Stimulated activated CD4-positive, alpha-beta T cell treated with anti-CD3 and anti-CD28 coated beads, TNF-alpha, amount 100 ng/mL, for 24 hours (primary cell): ENCODE measurements around the gene RASSF5.
A peak's percentile ranks its signal among the peaks of the same experiment; 100 is the strongest.

Source experiments
- DNase-seq, 3 experiments: peaks; one replicate each; pipeline ENCODE4 v3.0.0-alpha.2; 2020; ENCODE audit warnings: low read depth in 3 of 3

Gene RASSF5

GRCh38 chr1:206507284-206508129 is at the start of gene RASSF5:
RASSF5 (plus strand) TSS chr1:206507531; CDS start chr1:206507603, 72 bp downstream.
- DNase-seq, result peak; percentile 57 to 86 (median 73)

GRCh38 chr1:206459703-206460102 is 47.6 kb upstream of the RASSF5 start:
- DNase-seq, result no peak

DNA sequence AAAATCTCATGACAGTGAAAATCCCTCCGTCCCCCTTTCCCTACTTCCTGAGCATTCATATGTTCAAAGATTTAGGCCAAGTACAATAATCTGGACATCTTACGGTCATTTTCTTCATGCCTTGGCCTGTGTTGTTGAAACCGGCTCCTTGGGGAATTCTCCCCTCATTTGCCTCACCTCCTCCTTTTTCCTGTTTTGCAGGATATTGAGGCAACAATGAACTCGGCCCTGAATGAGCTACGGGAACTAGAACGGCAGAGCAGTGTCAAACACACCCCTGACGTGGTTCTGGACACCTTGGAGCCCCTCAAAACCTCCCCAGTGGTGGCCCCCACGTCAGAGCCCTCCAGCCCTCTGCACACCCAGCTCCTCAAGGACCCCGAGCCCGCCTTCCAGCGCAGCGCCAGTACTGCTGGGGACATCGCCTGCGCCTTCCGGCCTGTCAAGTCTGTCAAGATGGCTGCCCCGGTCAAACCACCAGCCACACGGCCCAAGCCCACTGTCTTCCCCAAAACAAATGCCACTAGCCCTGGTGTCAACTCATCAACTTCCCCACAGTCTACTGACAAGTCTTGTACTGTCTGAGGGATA is 46.4 kb upstream of the RASSF5 start:
- DNase-seq, result no peak

- peak; percentile 51 to 67 (median 62) for DNase-seq
These were observed 45.5 kb upstream of the RASSF5 start for GRCh38 chr1:206461602-206462455.

DNA sequence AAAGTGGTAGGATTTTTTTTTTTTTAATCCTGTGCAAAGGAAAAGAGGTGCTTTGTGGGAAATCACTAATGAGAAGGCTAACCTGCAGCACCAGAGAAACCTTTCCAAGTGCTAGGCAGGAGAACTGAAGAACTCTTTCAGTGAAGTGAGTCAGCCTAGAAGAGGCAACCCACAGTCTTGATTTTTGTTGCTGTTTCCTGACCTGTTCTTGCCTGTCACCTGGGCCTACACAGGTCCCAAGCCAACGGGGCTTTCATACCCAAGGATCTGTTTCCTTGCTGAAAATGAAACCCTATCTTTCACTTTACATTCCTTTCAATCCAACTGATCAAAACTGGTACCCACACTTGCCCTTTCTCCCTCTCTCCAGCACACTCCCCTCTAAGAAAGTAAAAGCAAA is 44.2 kb upstream of the RASSF5 start:
- DNase-seq, result no peak

- no peak for DNase-seq
These were observed 43.4 kb upstream of the RASSF5 start for GRCh38 chr1:206463911-206464310.

DNA sequence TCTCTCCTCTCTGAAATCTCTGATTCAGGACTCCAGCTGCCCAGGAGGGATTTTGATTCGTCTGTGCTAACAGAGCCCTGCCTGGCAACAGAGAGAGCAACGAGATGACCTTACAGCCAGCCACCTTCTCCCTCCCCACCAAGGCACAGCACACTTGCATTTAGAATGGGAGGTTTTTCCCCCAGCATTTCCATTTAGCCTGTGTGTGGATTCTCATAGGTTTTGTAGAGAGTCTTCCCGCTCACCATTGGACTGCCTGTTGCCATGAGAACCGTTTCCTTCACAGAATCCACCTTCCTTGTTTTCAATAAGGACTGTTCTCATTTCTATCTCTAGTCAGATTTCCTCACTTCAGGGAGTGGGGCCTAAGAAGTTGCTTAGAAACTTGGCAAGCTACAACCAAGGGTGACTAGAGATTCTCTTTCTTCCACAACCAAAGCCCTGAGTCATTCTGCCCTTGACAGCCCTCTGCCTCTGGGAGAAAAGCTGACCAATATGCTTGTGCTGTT is 42.8 kb upstream of the RASSF5 start:
- no peak for DNase-seq

GRCh38 chr1:206465951-206466350 is 41.4 kb upstream of the RASSF5 start:
- DNase-seq, result no peak

DNA sequence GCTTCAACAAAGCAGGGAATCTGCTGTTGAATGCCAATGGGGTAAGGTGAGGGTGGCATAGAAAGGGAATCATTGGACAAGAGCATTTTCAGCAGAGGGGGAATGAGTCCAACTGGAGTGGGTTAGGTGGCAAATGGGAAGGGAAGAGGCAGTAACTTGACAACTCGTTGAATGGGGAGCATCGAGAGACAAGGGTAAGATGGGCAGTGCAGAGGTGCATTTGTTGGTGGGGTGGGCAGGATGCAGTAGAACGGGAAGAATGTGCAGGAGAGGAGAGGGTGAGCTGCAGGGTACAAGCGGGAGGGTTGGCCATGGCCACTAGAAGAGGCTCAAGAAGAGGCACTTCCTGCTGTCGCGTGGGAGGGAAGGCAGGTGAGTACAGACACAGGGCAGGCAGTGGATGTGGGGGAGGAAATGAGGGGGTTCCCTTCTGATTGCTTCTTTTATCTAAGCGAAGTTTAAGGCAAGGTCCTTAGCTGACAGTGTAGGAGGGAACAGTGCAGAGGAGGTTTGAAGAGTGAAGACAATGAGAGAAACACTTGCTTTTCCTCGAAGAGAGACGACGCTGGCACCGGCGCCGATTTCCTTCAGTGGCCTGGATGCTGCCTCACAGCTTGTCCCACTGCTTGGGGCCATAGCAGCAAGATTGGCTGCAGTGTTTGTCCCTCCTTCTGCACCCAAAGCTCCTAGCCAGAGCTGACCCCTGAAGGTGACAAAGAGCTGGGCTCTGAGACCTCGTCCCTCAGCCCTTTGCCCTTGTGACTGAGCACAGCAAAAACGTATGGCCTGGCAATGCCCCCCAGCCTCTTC is 40.3 kb upstream of the RASSF5 start:
- no peak for DNase-seq

DNA sequence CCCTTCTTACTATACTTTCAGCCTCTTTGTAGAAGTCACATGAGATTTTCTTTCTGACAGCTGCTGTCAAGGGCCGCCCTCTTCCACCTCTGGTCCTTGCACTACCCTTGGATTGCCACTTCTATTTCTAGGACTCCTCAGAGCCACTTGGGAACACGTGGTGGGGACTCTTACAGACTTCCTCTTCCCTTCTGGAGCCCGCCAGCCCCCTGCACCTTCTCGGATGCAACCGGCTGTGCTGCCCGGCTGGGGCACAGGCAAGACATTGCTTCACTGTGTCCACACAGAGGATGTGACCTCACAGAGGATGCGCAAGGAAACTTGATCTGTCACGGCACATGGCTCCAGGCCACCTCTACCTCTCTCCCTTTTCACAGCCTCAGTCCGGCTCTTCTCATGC is 39.4 kb upstream of the RASSF5 start:
- DNase-seq, result no peak

DNA sequence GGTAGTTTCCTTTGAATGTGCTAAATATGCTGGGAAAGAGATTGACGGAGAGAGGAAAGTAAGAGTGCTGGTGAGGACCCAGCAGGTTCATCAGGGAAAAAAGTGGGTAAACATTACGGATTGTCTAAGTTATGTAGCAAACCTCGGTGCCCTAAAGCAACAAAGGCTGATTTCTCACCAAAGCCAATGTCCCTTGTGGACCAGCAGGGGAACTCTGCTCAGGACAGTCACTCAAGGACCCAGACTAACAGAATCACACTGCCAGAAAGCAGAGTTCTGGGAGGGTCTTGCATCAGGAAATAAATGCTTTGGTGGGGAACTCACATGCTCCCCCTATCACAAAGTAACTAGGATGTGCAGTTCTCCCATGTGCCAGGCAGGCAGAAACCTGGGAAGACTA is 38.8 kb upstream of the RASSF5 start:
- DNase-seq, result no peak

- DNase-seq, result peak in 1 of 3 experiments; percentile 44
These were observed 37.9 kb upstream of the RASSF5 start for GRCh38 chr1:206469411-206469932.

DNA sequence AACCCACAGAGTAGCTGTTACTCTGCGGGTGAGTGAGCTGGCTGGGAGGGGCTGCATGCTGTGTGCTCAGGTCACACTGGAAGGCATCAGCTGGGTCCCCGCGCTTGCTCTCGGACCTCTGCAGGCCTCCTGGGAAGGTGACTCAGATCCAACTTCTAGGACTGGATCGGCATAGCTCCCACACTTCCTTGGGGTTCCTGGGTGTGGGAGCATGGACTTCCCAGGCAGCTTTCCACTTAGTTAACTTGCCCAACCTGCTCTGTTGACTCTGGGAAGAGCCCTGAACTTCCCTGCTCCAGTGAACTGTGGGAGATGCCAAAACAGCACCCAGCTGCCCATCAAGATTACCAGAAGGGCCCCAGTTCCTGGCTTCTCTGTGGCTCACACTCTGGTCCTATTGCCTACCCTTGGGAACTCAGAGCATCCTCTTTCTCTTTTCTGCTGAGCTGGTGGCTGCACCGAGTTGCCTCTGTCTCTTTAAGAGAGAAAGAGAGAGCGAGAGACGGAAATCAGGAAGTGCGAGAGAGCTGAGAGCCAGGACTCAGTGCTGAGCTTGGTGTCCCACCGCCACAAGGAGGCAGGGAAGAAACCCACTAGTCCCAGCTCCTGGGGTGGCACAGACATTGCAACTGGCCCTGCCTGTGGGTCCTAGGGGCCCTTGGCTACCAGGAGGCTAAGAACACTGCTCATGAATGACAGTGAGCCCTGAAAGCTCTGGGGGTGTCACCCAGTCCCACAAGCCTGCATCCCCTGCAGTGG is 37.2 kb upstream of the RASSF5 start, which contains the start of gene IKBKE:
TSS of gene IKBKE (plus strand) at position 544 of the 759 bp plus-strand sequence. CDS start 2,752 bp downstream, outside the sequence.
- DNase-seq, result peak in 1 of 3 experiments; percentile 28

- DNase-seq, result peak in 1 of 3 experiments; percentile 55
These were observed 36.5 kb upstream of the RASSF5 start for GRCh38 chr1:206470692-206471414.

- DNase-seq, result no peak
These were observed 35.9 kb upstream of the RASSF5 start for GRCh38 chr1:206471415-206471801.

DNA sequence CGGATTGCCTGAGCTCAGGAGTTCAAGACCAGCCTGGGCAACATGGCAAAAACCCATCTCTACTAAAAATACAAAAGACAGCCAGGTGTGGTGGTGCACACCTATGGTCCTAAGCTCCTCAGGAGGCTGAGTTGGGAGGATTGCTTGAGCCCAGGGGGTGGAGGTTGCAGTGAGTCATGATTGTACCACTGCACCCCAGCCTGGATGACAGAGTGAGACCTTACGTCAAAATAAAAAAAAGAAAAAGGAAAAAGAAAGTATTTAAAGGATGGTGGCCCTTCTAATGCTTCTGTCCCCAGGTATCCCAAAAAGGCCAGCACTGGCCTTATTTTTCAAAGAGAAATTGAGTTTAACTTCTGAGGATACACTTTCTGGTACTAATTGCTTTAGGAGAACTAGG is 35.3 kb upstream of the RASSF5 start:
- DNase-seq, result no peak

DNA sequence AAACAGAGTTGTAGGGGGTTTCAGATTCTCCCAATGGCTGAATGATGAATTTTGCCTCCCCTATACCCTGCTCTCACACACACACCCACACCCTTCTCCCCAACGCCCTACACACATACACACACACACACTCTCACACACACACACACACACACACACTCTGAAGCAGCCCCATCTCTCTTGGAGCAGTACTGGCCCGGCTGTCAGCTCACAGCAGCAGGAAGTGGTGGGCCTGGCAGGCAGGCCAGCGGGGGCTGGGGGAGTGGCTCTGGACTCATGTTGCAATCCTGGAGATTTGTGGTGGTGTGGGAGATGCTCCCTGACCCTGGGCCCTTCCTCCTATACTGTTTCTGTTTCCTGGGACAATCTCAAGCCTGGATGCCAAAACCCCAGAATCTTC is 34.9 kb upstream of the RASSF5 start:
- peak in 1 of 3 experiments; percentile 24 for DNase-seq

GRCh38 chr1:206472886-206473285 is 34.4 kb upstream of the RASSF5 start:
- DNase-seq, result no peak

- DNase-seq, result no peak
These were observed 31.3 kb upstream of the RASSF5 start for GRCh38 chr1:206476058-206476457.
